HepG2 (cell line): ENCODE data around the gene TGFBRAP1. TPM values are rescaled to one million over a fixed set of nuclear protein-coding genes. Genes with fewer than 3 reads are reported as not detected.

Experiments used
- ARID3A ChIP-seq: IDR thresholded peaks from 2 replicates; pipeline ENCODE4 v1.6.1; 2012; ENCODE audit warnings: low read depth, low read length, improper control_type of control experiment
- ATF4 ChIP-seq, 2 experiments: fragments of 450-650 bp in 1 of 2; sonication (generic) in 1 of 2; formaldehyde crosslinking; IDR thresholded peaks; 2 replicates each; pipeline versions ENCODE4 v1.5.0 to v1.8.0; 2020 to 2022; ENCODE audit warnings: mild to moderate bottlenecking in 1 of 2, missing genetic modification reagents in 1 of 2
- CEBPB ChIP-seq: IDR thresholded peaks from 2 replicates; pipeline ENCODE4 v1.6.1; 2011; ENCODE audit warnings: low read depth, low read length, improper control_type of control experiment, borderline replicate concordance
- DDIT3 ChIP-seq: sonication (generic); formaldehyde crosslinking; IDR thresholded peaks from 2 replicates; pipeline ENCODE4 v1.4.0; 2020; ENCODE audit warnings: mild to moderate bottlenecking, missing genetic modification reagents
- FLYWCH1 ChIP-seq: sonication (generic); formaldehyde crosslinking; IDR thresholded peaks from 2 replicates; pipeline ENCODE4 v1.8.1; 2023; ENCODE audit warnings: mild to moderate bottlenecking, missing genetic modification reagents
- FOXO1 ChIP-seq: sonication (generic); formaldehyde crosslinking; IDR thresholded peaks from 2 replicates; pipeline ENCODE4 v1.4.0; 2020; ENCODE audit warnings: missing genetic modification reagents
- FOXP1 ChIP-seq, 2 experiments: fragments of 450-650 bp in 1 of 2; IDR thresholded peaks; 2 replicates each; pipeline ENCODE4 v1.6.1; 2017 to 2018; ENCODE audit warnings: antibody characterized with exemption in 1 of 2
- GATAD2A ChIP-seq: IDR thresholded peaks from 2 replicates; pipeline ENCODE4 v1.6.1; 2016
- JUN ChIP-seq: sonication (generic); formaldehyde crosslinking; IDR thresholded peaks from 2 replicates; pipeline ENCODE4 v1.4.0; 2020; ENCODE audit warnings: mild to moderate bottlenecking, missing genetic modification reagents
- JUNB ChIP-seq: sonication (generic); formaldehyde crosslinking; IDR thresholded peaks from 2 replicates; pipeline ENCODE4 v1.8.0; 2022; ENCODE audit warnings: missing genetic modification reagents, mild to moderate bottlenecking, borderline replicate concordance
- KLF16 ChIP-seq, 2 experiments: sonication (generic) in 1 of 2; formaldehyde crosslinking in 1 of 2; IDR thresholded peaks; 2 replicates each; pipeline versions ENCODE4 v1.6.1 to v1.8.0; 2016 to 2023; ENCODE audit warnings: missing genetic modification reagents in 2 of 2, missing compliant biosample characterization in 1 of 2
- MBNL3 ChIP-seq: fragments of 250-450 bp; sonication (Bioruptor Pico); conservative IDR thresholded peaks from 2 replicates; pipeline ENCODE4 v1.8.0; 2022; ENCODE audit warnings: mild to moderate bottlenecking, inconsistent platforms
- MED13 ChIP-seq: sonication (generic); formaldehyde crosslinking; IDR thresholded peaks from 2 replicates; pipeline ENCODE4 v1.5.0; 2020; ENCODE audit warnings: missing genetic modification reagents
- NPAS2 ChIP-seq: sonication (generic); formaldehyde crosslinking; IDR thresholded peaks from 2 replicates; pipeline ENCODE4 v1.8.0; 2022; ENCODE audit warnings: mild to moderate bottlenecking, missing genetic modification reagents, borderline replicate concordance
- RFX1 ChIP-seq: fragments of 450-650 bp; IDR thresholded peaks from 2 replicates; pipeline ENCODE4 v1.6.1; 2017
- SOX13 ChIP-seq, 3 experiments: fragments of 450-650 bp in 1 of 3; sonication (generic) in 1 of 3; formaldehyde crosslinking in 1 of 3; IDR thresholded peaks in 2 of 3; conservative IDR thresholded peaks in 1 of 3; 2 replicates each; pipeline versions ENCODE4 v1.5.0 to v1.6.1; 2016 to 2020; ENCODE audit warnings: antibody characterized with exemption in 1 of 3, mild to moderate bottlenecking in 1 of 3, missing compliant biosample characterization in 1 of 3, missing genetic modification reagents in 1 of 3, moderate library complexity in 1 of 3
- SRSF4 ChIP-seq: fragments of 200-400 bp; formaldehyde crosslinking; IDR thresholded peaks from one replicate; pipeline ENCODE4 v1.6.1; 2018; ENCODE audit warnings: mild to moderate bottlenecking, low read depth, low read length, moderate library complexity; ENCODE audit not compliant: poor library complexity, severe bottlenecking
- ZNF33B ChIP-seq: sonication (generic); formaldehyde crosslinking; IDR thresholded peaks from 2 replicates; pipeline ENCODE4 v1.5.1; 2020; ENCODE audit warnings: mild to moderate bottlenecking, missing genetic modification reagents
- ZNF761 ChIP-seq: sonication (generic); formaldehyde crosslinking; conservative IDR thresholded peaks from 2 replicates; pipeline ENCODE4 v1.4.0; 2020; ENCODE audit warnings: mild to moderate bottlenecking, missing genetic modification reagents
- ZUFSP ChIP-seq: sonication (generic); formaldehyde crosslinking; IDR thresholded peaks from 2 replicates; pipeline ENCODE4 v1.9.0; 2021; ENCODE audit warnings: missing genetic modification reagents, mild to moderate bottlenecking, borderline replicate concordance
- polyA plus RNA-seq, 8 experiments: library from polyadenylated mRNA; depleted of rRNA in 3 of 8; stranded (reverse) in 7 of 8; unstranded in 1 of 8; fragments of >200 nt; fragmentation: Illumina TruSeq in 4 of 8; extraction: Trizol in 4 of 8; gene quantifications; 2 replicates each; pipeline versions ENCODE4 v1.2.1 to v1.2.3, GENCODE V29; 2011 to 2016; ENCODE audit warnings: low read depth in 4 of 8, missing spikeins in 1 of 8, mixed read lengths in 1 of 8; ENCODE audit not compliant: insufficient read depth in 1 of 8
- total RNA-seq, 5 experiments: library from RNA; depleted of rRNA; stranded (reverse); fragments of >200 nt; fragmentation: Illumina TruSeq; extraction: Trizol; gene quantifications; 2 replicates each; pipeline ENCODE4 v1.2.3, GENCODE V29; 2016; ENCODE audit warnings: low read depth in 1 of 5

TGFBRAP1 gene
- total and polyA plus RNA-seq, 2 of the 13 experiments (the other 11 are each of a cell fraction or from before 2014, with no cell fraction given): 12.7 to 22.9 TPM

GRCh38 chr2:105339414-105339813, 9.9 kb upstream of the TGFBRAP1 start (continued):
- TF ChIP-seq CEBPB: peak; percentile 44; the same call in 1 of the 2 replicates
- TF ChIP-seq ZUFSP (CRISPR knock-in tag): no peak
- no peak for TF ChIP-seq FOXP1 (IDR thresholded peaks at IDR 0.05)
- TF ChIP-seq FOXP1 (CRISPR knock-in tag; IDR thresholded peaks at IDR 0.05): peak; percentile 31; the same call in 1 of the 2 replicates
- TF ChIP-seq ZNF33B: no peak
- no peak for TF ChIP-seq MED13
- TF ChIP-seq FLYWCH1: no peak
- no peak for TF ChIP-seq SRSF4
- no peak; a peak in 1 of 4 replicates for TF ChIP-seq KLF16 (CRISPR knock-in tag; IDR thresholded peaks at IDR 0.05)
- TF ChIP-seq DDIT3 (CRISPR knock-in tag): no peak
- 0 out of 2 replicates have a peak, but pooled peaks have one; percentile 36 for TF ChIP-seq ARID3A
- no peak for TF ChIP-seq JUNB (CRISPR knock-in tag)
- TF ChIP-seq SOX13 (IDR thresholded peaks at IDR 0.05): no peak
- TF ChIP-seq SOX13 (CRISPR knock-in tag; conservative IDR thresholded peaks at IDR 0.05 in 1 of 2, IDR thresholded peaks at IDR 0.05 in 1 of 2): peak in 1 of 2 experiments; percentile 36; a peak in 1 of 4 replicates
- peak; percentile 50; the same call in 1 of the 2 replicates for TF ChIP-seq GATAD2A
- no peak for TF ChIP-seq RFX1
- no peak for TF ChIP-seq NPAS2 (CRISPR knock-in tag)
- TF ChIP-seq ATF4 (CRISPR knock-in tag; IDR thresholded peaks at IDR 0.05): peak in 1 of 2 experiments; percentile 76; a peak in 2 of 4 replicates
- no peak for TF ChIP-seq ZNF761 (CRISPR knock-in tag)
- no peak for TF ChIP-seq FOXO1 (CRISPR knock-in tag)
- TF ChIP-seq MBNL3 (CRISPR knock-in tag): no peak
- no peak for TF ChIP-seq JUN (CRISPR knock-in tag)
